Measurements from ENCODE around the gene PRRC2C. TPM values are rescaled to one million over a fixed set of nuclear protein-coding genes. Genes with fewer than 3 reads are reported as not detected.
A peak's percentile ranks its signal among the peaks of the same experiment; 100 is the strongest.

The PRRC2C gene
- total and polyA plus RNA-seq, 12 donors, result 44.4 to 103 (median 62.9) TPM

GRCh38 chr1:171486048-171486519 lies 754 bp downstream of the PRRC2C start:
- Histone ChIP-seq H3K9me3 (replicated peaks in 1 of 3) (no peaks in the 10 kb centered on the region), H3K27me3 (no peaks in the 10 kb centered on the region), H3K4me3 (peak overlapping the region; percentile 55 to 97 (median 74)), H3K36me3 (replicated peaks in 1 of 2) (no peaks in the 10 kb centered on the region), H3K4me1 (replicated peaks in 1 of 2) (peaks cover 12 to 47% of the 10 kb centered on the region in 2 donors), H3K27ac (peak overlapping the region; percentile 91 to 100 (median 99))
- intact Hi-C loops (cut with DNase I), result loop anchor here in 1 of 2 donors (10.0 kb wide), 2 partner anchors 99 to 229 kb away; no protein-coding TSS in a partner anchor
- DNase-seq, result peak in 1 of 7 donors; percentile 60
- WGBS, 4 donors, result 0 to 1% (median 1%) methylated on average over 15 to 17 of the region's 17 CpGs
- no peak for TF ChIP-seq CTCF (IDR thresholded peaks at IDR 0.05)
- peak in 1 of 2 donors; percentile 27 for TF ChIP-seq POLR2A (IDR thresholded peaks at IDR 0.05)

GRCh38 chr1:171487038-171487437 lies 1.7 kb downstream of the PRRC2C start:
- no peaks in the 10 kb centered on the region for H3K27me3 ChIP-seq
- peak overlapping the region in 1 of 5 donors; percentile 100 for H3K27ac ChIP-seq
- H3K36me3 ChIP-seq (replicated peaks in 1 of 2), result no peaks in the 10 kb centered on the region
- intact Hi-C loops (cut with DNase I), result loop anchor here in 1 of 2 donors (10.0 kb wide), 2 partner anchors 98 to 228 kb away; no protein-coding TSS in a partner anchor
- no peaks in the 10 kb centered on the region for H3K9me3 ChIP-seq (replicated peaks in 1 of 3)
- H3K4me1 ChIP-seq (replicated peaks in 1 of 2), result peaks cover 12 to 50% of the 10 kb centered on the region in 2 donors
- peak overlapping the region in 1 of 4 donors; percentile 89 for H3K4me3 ChIP-seq
- DNase-seq, result no peak
- TF ChIP-seq POLR2A (IDR thresholded peaks at IDR 0.05) (no peak), CTCF (IDR thresholded peaks at IDR 0.05) (no peak)

GRCh38 chr1:171488190-171488929 lies 3.0 kb downstream of the PRRC2C start:
- H3K36me3 ChIP-seq (replicated peaks in 1 of 2), result no peaks in the 10 kb centered on the region
- WGBS, 4 donors, result 70 to 78% (median 72%) methylated on average over 6 of the region's 6 CpGs
- no peak for TF ChIP-seq POLR2A (IDR thresholded peaks at IDR 0.05)
- no peak for DNase-seq
- H3K4me1 ChIP-seq (replicated peaks in 1 of 2), result peaks cover 12 to 60% of the 10 kb centered on the region in 2 donors
- H3K27ac ChIP-seq, result no peak overlapping the region
- intact Hi-C loops (cut with DNase I), result loop anchor here in 1 of 2 donors (10.0 kb wide), 2 partner anchors 96 to 226 kb away; no protein-coding TSS in a partner anchor
- no peaks in the 10 kb centered on the region for H3K27me3 ChIP-seq
- H3K4me3 ChIP-seq, result no peak overlapping the region
- H3K9me3 ChIP-seq (replicated peaks in 1 of 3), result no peaks in the 10 kb centered on the region

GRCh38 chr1:171494076-171494475 lies 8.7 kb downstream of the PRRC2C start:
- no peaks in the 10 kb centered on the region for H3K9me3 ChIP-seq (replicated peaks in 1 of 3)
- H3K27ac ChIP-seq, result peak overlapping the region in 2 of 5 donors; percentile 18 to 36
- no peaks in the 10 kb centered on the region for H3K36me3 ChIP-seq (replicated peaks in 1 of 2)
- no peak for TF ChIP-seq POLR2A (IDR thresholded peaks at IDR 0.05)
- TF ChIP-seq CTCF (IDR thresholded peaks at IDR 0.05), result no peak
- H3K4me3 ChIP-seq, result no peak overlapping the region
- 29 to 33% (median 31%) methylated on average over 3 of the region's 3 CpGs for WGBS, 4 donors
- no peak for DNase-seq
- intact Hi-C loops (cut with DNase I), result no loop called here
- H3K27me3 ChIP-seq, result no peaks in the 10 kb centered on the region
- peaks cover 22 to 65% of the 10 kb centered on the region in 2 donors for H3K4me1 ChIP-seq (replicated peaks in 1 of 2)

Data from adrenal gland (tissue), 12 donors.